Upper lobe of left lung (tissue), 4 donors: Measurements from ENCODE around the gene CLHC1.

ENCODE experiments used
- CTCF ChIP-seq, 6 experiments: fragments of 450-650 bp in 4 of 6; fragments of 200-600 bp in 2 of 6; sonication (generic) in 2 of 6; IDR thresholded peaks; one replicate each; pipeline ENCODE4 v1.5.1; 2016 to 2019; ENCODE audit warnings: antibody characterized with exemption in 6 of 6
- EP300 ChIP-seq, 4 donors: sonication (generic); formaldehyde crosslinking; IDR thresholded peaks; one replicate each; pipeline ENCODE4 v1.5.1; 2017; ENCODE audit warnings: antibody characterized with exemption in 4 of 4, control low read depth in 2 of 4
- POLR2A ChIP-seq, 4 donors: fragments of 450-650 bp; IDR thresholded peaks; one replicate each; pipeline ENCODE4 v1.5.1; 2016 to 2017; ENCODE audit warnings: antibody characterized with exemption in 4 of 4, mild to moderate bottlenecking in 2 of 4
- POLR2AphosphoS5 ChIP-seq, 2 donors: sonication (generic); formaldehyde crosslinking; IDR thresholded peaks; one replicate each; pipeline ENCODE4 v1.5.1; 2017; ENCODE audit warnings: antibody characterized with exemption in 2 of 2

DNA sequence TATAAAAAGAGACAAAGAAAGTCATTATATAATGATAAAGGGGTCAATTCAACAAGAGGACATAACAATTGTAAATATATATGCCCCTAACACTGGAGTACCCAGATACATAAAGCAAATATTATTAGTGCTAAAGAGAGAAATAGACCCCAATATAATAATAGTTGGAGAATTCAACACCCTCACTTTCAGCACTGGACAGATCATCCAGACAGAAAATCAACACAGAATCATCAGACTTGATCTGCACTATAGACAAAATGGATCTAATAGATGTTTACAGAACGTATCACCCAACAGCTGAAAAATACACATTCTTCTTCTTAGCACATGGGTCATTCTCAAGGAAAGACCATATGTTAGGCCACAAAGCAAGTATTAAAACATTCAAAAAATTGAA is 31.7 kb downstream of the CLHC1 start:
- TF ChIP-seq CTCF (IDR thresholded peaks at IDR 0.05) (no peak), POLR2AphosphoS5 (IDR thresholded peaks at IDR 0.05) (no peak), POLR2A (IDR thresholded peaks at IDR 0.05) (no peak), EP300 (IDR thresholded peaks at IDR 0.05) (no peak)
